Urinary bladder (tissue), 4 donors: ENCODE measurements around the gene SDCCAG8. TPM values are rescaled to one million over a fixed set of nuclear protein-coding genes. Genes with fewer than 3 reads are reported as not detected.

Experiments
- DNase-seq: peaks from one replicate; pipeline ENCODE4 v3.0.0-alpha.2; 2015; ENCODE audit errors: extremely low spot score
- H3K27ac ChIP-seq: one replicate; pipeline ENCODE4 v1.5.1; 2013; ENCODE audit warnings: low read depth, mild to moderate bottlenecking, moderate library complexity
- H3K36me3 ChIP-seq: one replicate; pipeline ENCODE4 v1.6.1; 2013; ENCODE audit warnings: mild to moderate bottlenecking, moderate library complexity; ENCODE audit not compliant: insufficient read depth
- H3K4me1 ChIP-seq: one replicate; pipeline ENCODE4 v1.6.1; 2013; ENCODE audit warnings: mild to moderate bottlenecking, moderate library complexity; ENCODE audit not compliant: insufficient read depth
- H3K4me3 ChIP-seq: one replicate; pipeline ENCODE4 v1.5.1; 2013; ENCODE audit warnings: low read depth, low read length
- WGBS: extraction: QIAGEN DNeasy Blood & Tissue Kit; methylation state at CpG from one replicate; pipeline ENCODE4 v1.1.7; 2013; 5-methylcytosine and 5-hydroxymethylcytosine counted together
- polyA plus RNA-seq: library from polyadenylated mRNA; stranded (reverse); fragments of 200-250 nt; gene quantifications from one replicate; pipeline ENCODE4 v1.2.3, GENCODE V29; 2013
- small RNA-seq: library from RNA; depleted of rRNA; stranded (forward); fragments of <200 nt; gene quantifications from one replicate; pipeline ENCODE3, GENCODE V24; 2014
- total RNA-seq: library from RNA; depleted of rRNA; stranded (reverse); fragments of >200 nt; gene quantifications from one replicate; pipeline ENCODE4 v1.2.3, GENCODE V29; 2014
- donor health status: healthy with polysubstance abuse.
- donor health status: healthy.

Gene SDCCAG8
- total and polyA plus RNA-seq, 2 donors = 19.0 to 85.5 TPM

- H3K4me3 ChIP-seq = no peak overlapping the region
- WGBS = 0% methylated on average over 1 of the region's 1 CpG
- H3K4me1 ChIP-seq = no peaks in the 10 kb centered on the region
- peaks cover 2% of the 10 kb centered on the region for H3K36me3 ChIP-seq
- no peak overlapping the region for H3K27ac ChIP-seq
- DNase-seq = no peak
Observed at GRCh38 chr1:243546457-243546856, 290.6 kb downstream of the SDCCAG8 start.

- H3K27ac ChIP-seq = no peak overlapping the region
- H3K4me3 ChIP-seq = no peak overlapping the region
- DNase-seq = no peak
- H3K36me3 ChIP-seq = peaks cover 2% of the 10 kb centered on the region
- WGBS = 87% methylated on average over 3 of the region's 3 CpGs
- no peaks in the 10 kb centered on the region for H3K4me1 ChIP-seq
Observed at GRCh38 chr1:243547891-243548290, 292.1 kb downstream of the SDCCAG8 start.

GRCh38 chr1:243548516-243548915 is 292.7 kb downstream of the SDCCAG8 start:
- Histone ChIP-seq H3K4me1 (no peaks in the 10 kb centered on the region), H3K27ac (no peak overlapping the region), H3K36me3 (peaks cover 2% of the 10 kb centered on the region), H3K4me3 (no peak overlapping the region)
- WGBS = 90% methylated on average over 1 of the region's 1 CpG
- DNase-seq = no peak

GRCh38 chr1:243549108-243549507 is 293.3 kb downstream of the SDCCAG8 start:
- Histone ChIP-seq H3K27ac (no peak overlapping the region), H3K36me3 (peaks cover 2% of the 10 kb centered on the region), H3K4me1 (no peaks in the 10 kb centered on the region), H3K4me3 (no peak overlapping the region)
- no peak for DNase-seq

Small RNA genes within 50 kb of the gene (small RNA-seq; reads per million reads assigned to genes)
- 3.8 reads per million, percentile 91 among the genes with 10 or more reads in this experiment for gene MIR4677

Other genes starting within 250 kb of the SDCCAG8 start
- 163 TPM for gene CEP170, start 760 bp upstream of the SDCCAG8 start, total RNA-seq
- gene CEP170, start 760 bp upstream of the SDCCAG8 start, polyA plus RNA-seq = 16.2 TPM